H1 (cell line): Measurements from ENCODE around the gene ATAD3B. TPM values are rescaled to one million over a fixed set of nuclear protein-coding genes. Genes with fewer than 3 reads are reported as not detected.
A peak's percentile ranks its signal among the peaks of the same experiment; 100 is the strongest.

Source experiments
- BACH1 ChIP-seq: IDR thresholded peaks from 2 replicates; pipeline ENCODE4 v1.6.1; 2012; ENCODE audit warnings: low read length, improper control_type of control experiment
- JUND ChIP-seq: IDR thresholded peaks from 2 replicates; pipeline ENCODE4 v1.6.1; 2011; ENCODE audit warnings: mild to moderate bottlenecking, improper control_type of control experiment, low read length
- KDM4A ChIP-seq: IDR thresholded peaks from one replicate; pipeline ENCODE4 v1.7.1; 2012; ENCODE audit warnings: low read depth, mild to moderate bottlenecking, moderate library complexity, low read length, inconsistent platforms; ENCODE audit not compliant: severe bottlenecking
- KDM5A ChIP-seq: fragments of 200-600 bp; IDR thresholded peaks from 2 replicates; pipeline ENCODE4 v1.7.1; 2012; ENCODE audit warnings: mild to moderate bottlenecking, low read length, inconsistent platforms, mixed read lengths
- PHF8 ChIP-seq: fragments of 200-600 bp; sonication (generic); conservative IDR thresholded peaks from 2 replicates; pipeline ENCODE4 v1.7.1; 2012; ENCODE audit warnings: low read depth, mild to moderate bottlenecking, inconsistent platforms, low read length, moderate library complexity
- POLR2A ChIP-seq, 2 experiments: IDR thresholded peaks; 1 replicate in 1 of 2; 2 replicates in 1 of 2; pipeline ENCODE4 v1.6.1; 2011; ENCODE audit warnings: low read depth in 2 of 2, low read length in 2 of 2, mild to moderate bottlenecking in 2 of 2; ENCODE audit errors: control extremely low read depth in 1 of 2
- SAP30 ChIP-seq: fragments of 300-600 bp; sonication (generic); IDR thresholded peaks from 2 replicates; pipeline ENCODE4 v1.7.1; 2012; ENCODE audit warnings: low read length, moderate library complexity, mild to moderate bottlenecking, inconsistent platforms; ENCODE audit not compliant: insufficient read depth, insufficient replicate concordance
- SIN3A ChIP-seq, 2 experiments: IDR thresholded peaks in 1 of 2; conservative IDR thresholded peaks in 1 of 2; 2 replicates each; pipeline ENCODE4 v1.6.1; 2011 to 2012; ENCODE audit warnings: low read length in 2 of 2, improper control_type of control experiment in 1 of 2, low read depth in 1 of 2, mild to moderate bottlenecking in 1 of 2
- TBP ChIP-seq: IDR thresholded peaks from 2 replicates; pipeline ENCODE4 v1.6.1; 2011; ENCODE audit warnings: low read depth, low read length, improper control_type of control experiment
- YY1 ChIP-seq: IDR thresholded peaks from 2 replicates; pipeline ENCODE4 v1.6.1; 2011; ENCODE audit warnings: low read depth, mild to moderate bottlenecking, low read length
- polyA plus RNA-seq, 7 experiments: library from polyadenylated mRNA; depleted of rRNA in 3 of 7; stranded (reverse) in 5 of 7; unstranded in 2 of 7; fragments of >200 nt in 5 of 7; fragments of 200-250 nt in 2 of 7; gene quantifications; 1 replicate in 5 of 7; 2 replicates in 1 of 7; 4 replicates in 1 of 7; pipeline versions ENCODE4 v1.2.1 to v1.2.3, GENCODE V29; 2011 to 2013; ENCODE audit warnings: missing spikeins in 2 of 7, mixed read lengths in 2 of 7
- total RNA-seq: library from RNA; stranded (reverse); fragmentation: NEBNext Ultra II Directional; extraction: Animal tissue kit (Norgen Biotek cat#: 25700); gene quantifications from 2 replicates; pipeline ENCODE4 v1.2.1, GENCODE V29; 2021

Gene ATAD3B
- total and polyA plus RNA-seq, 2 of the 8 experiments (the other 6 are each of a cell fraction or from before 2014, with no cell fraction given), result 31.3 to 63.0 TPM

GRCh38 chr1:1435106-1435903, 36.3 kb upstream of the ATAD3B start, which contains the start of gene VWA1 (continued):
- no peak for TF ChIP-seq KDM5A
- no peak for TF ChIP-seq JUND
- TF ChIP-seq TBP, result peak; percentile 18; the same call in 1 of the 2 replicates
- peak; percentile 82 for TF ChIP-seq BACH1
- 0 out of 4 replicates have a peak, but pooled peaks of 1 of the 2 experiments have one; percentile 46 for TF ChIP-seq SIN3A (conservative IDR thresholded peaks at IDR 0.05 in 1 of 2, IDR thresholded peaks at IDR 0.05 in 1 of 2; ENCODE audit: low read depth in 1 of 2, low read length in 2 of 2)
- TF ChIP-seq YY1, result no peak
- no peak for TF ChIP-seq POLR2A (IDR thresholded peaks at IDR 0.05; ENCODE audit: control extremely low read depth in 1 of 2, low read depth in 2 of 2, low read length in 2 of 2)
- TF ChIP-seq KDM4A, result peak; percentile 40
- no peak for TF ChIP-seq PHF8
- no peak for TF ChIP-seq SAP30
